OCI-LY1 (cell line): ENCODE measurements around the gene HOXB4.

Experiments
- H2AFZ ChIP-seq: fragments of 200-600 bp; sonication (generic), shearing (Covaris generic); 2 replicates; pipeline ENCODE4 v1.6.0; 2014; ENCODE audit warnings: antibody characterized with exemption, mild to moderate bottlenecking, low read length
- H3F3A ChIP-seq: fragments of 200-600 bp; sonication (generic), shearing (Covaris generic); 2 replicates; pipeline ENCODE4 v1.6.0; 2014; ENCODE audit warnings: mild to moderate bottlenecking, antibody characterized with exemption, low read length, moderate library complexity; ENCODE audit not compliant: insufficient read depth
- H3K27ac ChIP-seq: fragments of 200-600 bp; sonication (generic); 2 replicates; pipeline ENCODE4 v1.5.1; 2014; ENCODE audit warnings: low read length, mixed run types, mild to moderate bottlenecking, low read depth; ENCODE audit not compliant: poor library complexity, severe bottlenecking
- H3K27me3 ChIP-seq: fragments of 200-600 bp; sonication (generic); 2 replicates; pipeline ENCODE4 v1.6.0; 2014; ENCODE audit warnings: antibody characterized with exemption, mild to moderate bottlenecking, low read length, moderate library complexity; ENCODE audit not compliant: insufficient read depth
- H3K36me3 ChIP-seq: fragments of 200-600 bp; sonication (generic); 2 replicates; pipeline ENCODE4 v1.6.1; 2014; ENCODE audit warnings: mild to moderate bottlenecking, antibody characterized with exemption, low read length, moderate library complexity, mixed read lengths; ENCODE audit not compliant: insufficient read depth
- H3K4me1 ChIP-seq: fragments of 200-600 bp; sonication (generic); 2 replicates; pipeline ENCODE4 v1.5.1; 2014; ENCODE audit warnings: mild to moderate bottlenecking, low read length, moderate library complexity; ENCODE audit not compliant: insufficient read depth, severe bottlenecking
- H3K4me2 ChIP-seq: fragments of 200-600 bp; sonication (generic), shearing (Covaris generic); 2 replicates; pipeline ENCODE4 v1.6.1; 2014; ENCODE audit warnings: low read length
- H3K4me3 ChIP-seq: fragments of 200-600 bp; sonication (generic); 2 replicates; pipeline ENCODE4 v1.5.1; 2014; ENCODE audit warnings: low read length, low read depth, mild to moderate bottlenecking, mixed read lengths; ENCODE audit not compliant: poor library complexity, severe bottlenecking
- H3K79me2 ChIP-seq: fragments of 200-600 bp; shearing (Covaris generic); 2 replicates; pipeline ENCODE4 v1.6.1; 2016; ENCODE audit warnings: mixed run types, low read length, mixed read lengths; ENCODE audit not compliant: insufficient read depth
- H3K9ac ChIP-seq: fragments of 200-600 bp; sonication (generic), shearing (Covaris generic); 2 replicates; pipeline ENCODE4 v1.6.1; 2014; ENCODE audit warnings: mild to moderate bottlenecking, low read length, mixed read lengths
- H3K9me2 ChIP-seq: fragments of 200-600 bp; sonication (generic), shearing (Covaris generic); 2 replicates; pipeline ENCODE4 v1.6.1; 2014; ENCODE audit warnings: low read depth, mild to moderate bottlenecking, low read length, mixed read lengths
- H3K9me3 ChIP-seq: fragments of 200-600 bp; shearing (Covaris generic); 2 replicates; pipeline ENCODE4 v1.6.1; 2014; ENCODE audit warnings: low read length, mixed read lengths
- H4K20me1 ChIP-seq: fragments of 200-600 bp; sonication (generic), shearing (Covaris generic); 2 replicates; pipeline ENCODE4 v1.6.0; 2016; ENCODE audit warnings: mild to moderate bottlenecking, low read length; ENCODE audit not compliant: insufficient read depth
- EZH2 ChIP-seq: fragments of 200-600 bp; sonication (generic), shearing (Covaris generic); IDR thresholded peaks from 2 replicates; pipeline ENCODE4 v1.8.0; 2017; ENCODE audit warnings: borderline replicate concordance, mixed run types, mild to moderate bottlenecking, antibody characterized with exemption, low read length, moderate library complexity, mixed read lengths
- TF ChIP-seq, protein P1 (sequence below): fragments of 200-600 bp; sonication (generic), shearing (Covaris generic); IDR thresholded peaks from 2 replicates; pipeline ENCODE4 v1.5.1; 2017; ENCODE audit warnings: mild to moderate bottlenecking, antibody characterized with exemption, low read length, moderate library complexity, mixed read lengths

HOXB4 gene

DNA sequence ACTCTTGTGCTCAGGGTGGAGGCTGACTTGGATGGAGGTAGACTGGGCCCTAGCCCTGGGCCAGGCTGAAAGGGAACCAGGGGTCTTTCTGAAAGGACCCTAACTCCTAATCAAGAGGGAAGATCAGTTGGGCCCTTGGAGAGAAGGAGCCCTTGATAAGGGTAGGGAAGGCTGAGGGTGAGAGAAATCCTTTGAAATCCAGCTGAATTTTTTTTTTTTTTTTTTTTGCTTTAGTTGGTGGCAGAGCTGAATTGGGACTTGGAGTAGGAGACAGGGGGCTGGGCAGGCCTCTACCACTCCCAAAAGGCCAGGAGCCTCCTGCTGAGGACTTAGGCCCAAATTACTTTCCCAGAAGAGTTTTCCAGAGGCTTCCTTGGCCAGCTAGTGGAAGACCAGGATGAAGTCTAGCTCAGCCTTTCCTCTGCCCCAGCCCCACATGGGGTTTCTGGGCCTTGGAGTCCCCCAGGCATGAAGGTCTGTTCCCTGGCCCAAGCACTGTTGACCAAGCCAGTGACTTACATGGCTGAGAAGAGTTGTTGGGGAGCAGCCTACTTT lies 12.5 kb upstream of the HOXB4 start:
- H3K4me3 ChIP-seq: no peak overlapping the region
- no peak overlapping the region for H3K9ac ChIP-seq
- H3K27ac ChIP-seq: no peak overlapping the region
- H3K4me1 ChIP-seq: peaks cover 4% of the 10 kb centered on the region
- no peaks in the 10 kb centered on the region for H4K20me1 ChIP-seq
- no peaks in the 10 kb centered on the region for H3F3A ChIP-seq
- no peaks in the 10 kb centered on the region for H3K27me3 ChIP-seq
- H2AFZ ChIP-seq: no peak overlapping the region
- H3K36me3 ChIP-seq: no peaks in the 10 kb centered on the region
- no peak overlapping the region for H3K4me2 ChIP-seq
- no peaks in the 10 kb centered on the region for H3K9me3 ChIP-seq
- no peaks in the 10 kb centered on the region for H3K9me2 ChIP-seq
- TF ChIP-seq, protein P1, sequence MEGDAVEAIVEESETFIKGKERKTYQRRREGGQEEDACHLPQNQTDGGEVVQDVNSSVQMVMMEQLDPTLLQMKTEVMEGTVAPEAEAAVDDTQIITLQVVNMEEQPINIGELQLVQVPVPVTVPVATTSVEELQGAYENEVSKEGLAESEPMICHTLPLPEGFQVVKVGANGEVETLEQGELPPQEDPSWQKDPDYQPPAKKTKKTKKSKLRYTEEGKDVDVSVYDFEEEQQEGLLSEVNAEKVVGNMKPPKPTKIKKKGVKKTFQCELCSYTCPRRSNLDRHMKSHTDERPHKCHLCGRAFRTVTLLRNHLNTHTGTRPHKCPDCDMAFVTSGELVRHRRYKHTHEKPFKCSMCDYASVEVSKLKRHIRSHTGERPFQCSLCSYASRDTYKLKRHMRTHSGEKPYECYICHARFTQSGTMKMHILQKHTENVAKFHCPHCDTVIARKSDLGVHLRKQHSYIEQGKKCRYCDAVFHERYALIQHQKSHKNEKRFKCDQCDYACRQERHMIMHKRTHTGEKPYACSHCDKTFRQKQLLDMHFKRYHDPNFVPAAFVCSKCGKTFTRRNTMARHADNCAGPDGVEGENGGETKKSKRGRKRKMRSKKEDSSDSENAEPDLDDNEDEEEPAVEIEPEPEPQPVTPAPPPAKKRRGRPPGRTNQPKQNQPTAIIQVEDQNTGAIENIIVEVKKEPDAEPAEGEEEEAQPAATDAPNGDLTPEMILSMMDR: no peak
- no peak for TF ChIP-seq EZH2
- H3K79me2 ChIP-seq: no peaks in the 10 kb centered on the region

DNA sequence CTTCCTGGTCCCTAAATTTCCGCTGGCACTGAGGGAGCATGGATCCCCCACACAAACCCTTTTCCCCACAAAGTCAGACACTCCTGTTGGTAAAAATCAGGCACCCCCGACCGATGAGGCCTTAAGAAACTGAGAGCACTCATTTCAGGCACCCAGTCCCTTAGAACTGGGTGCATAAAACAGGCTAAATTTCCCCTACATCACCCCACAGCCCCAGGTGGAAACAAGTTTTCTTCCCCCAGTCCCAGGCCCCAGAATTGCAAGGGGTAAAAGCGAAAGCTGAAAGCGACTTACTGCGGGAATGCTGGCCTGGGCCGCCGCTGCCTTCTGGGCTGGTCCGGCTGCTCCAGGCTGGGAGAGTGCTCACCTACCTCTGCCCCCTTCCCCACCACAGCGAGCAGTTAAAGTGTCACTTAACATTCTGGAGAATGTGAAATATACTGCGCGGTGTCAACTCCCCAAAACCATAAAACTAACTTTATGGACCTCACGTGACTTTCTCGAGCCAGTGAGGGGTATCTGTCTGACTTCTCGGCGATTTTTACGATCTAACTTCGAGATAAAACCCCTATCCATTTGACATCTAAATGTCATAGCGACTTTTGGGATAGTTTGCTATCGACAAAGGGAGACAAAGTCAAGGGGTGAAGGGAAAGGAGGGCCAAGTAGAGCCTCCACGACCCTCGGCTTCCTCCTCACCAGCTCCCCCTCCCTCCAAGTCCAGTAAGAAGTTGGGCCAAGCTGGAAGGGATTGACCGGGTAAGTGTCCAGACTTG lies 11.9 kb upstream of the HOXB4 start, which contains the start of gene HOXB3:
TSS of gene HOXB3 (minus strand) at position 411 of the 776 bp plus-strand sequence. CDS start 37,767 bp downstream, outside the sequence.
- no peaks in the 10 kb centered on the region for H4K20me1 ChIP-seq
- no peak within 1 kb of the TSS for H3K4me3 ChIP-seq
- no peak within 1 kb of the TSS for H2AFZ ChIP-seq
- peaks cover 7% of the 10 kb centered on the region for H3K4me1 ChIP-seq
- H3K27ac ChIP-seq: no peak within 1 kb of the TSS
- no peak within 1 kb of the TSS for H3K9ac ChIP-seq
- H3K9me2 ChIP-seq: no peaks in the 10 kb centered on the region
- no peak within 1 kb of the TSS for H3K4me2 ChIP-seq
- H3K27me3 ChIP-seq: no peaks in the 10 kb centered on the region
- no peaks in the 10 kb centered on the region for H3K79me2 ChIP-seq
- H3K36me3 ChIP-seq: no peaks in the 10 kb centered on the region
- H3F3A ChIP-seq: no peaks in the 10 kb centered on the region
- TF ChIP-seq EZH2: no peak
- no peaks in the 10 kb centered on the region for H3K9me3 ChIP-seq

DNA sequence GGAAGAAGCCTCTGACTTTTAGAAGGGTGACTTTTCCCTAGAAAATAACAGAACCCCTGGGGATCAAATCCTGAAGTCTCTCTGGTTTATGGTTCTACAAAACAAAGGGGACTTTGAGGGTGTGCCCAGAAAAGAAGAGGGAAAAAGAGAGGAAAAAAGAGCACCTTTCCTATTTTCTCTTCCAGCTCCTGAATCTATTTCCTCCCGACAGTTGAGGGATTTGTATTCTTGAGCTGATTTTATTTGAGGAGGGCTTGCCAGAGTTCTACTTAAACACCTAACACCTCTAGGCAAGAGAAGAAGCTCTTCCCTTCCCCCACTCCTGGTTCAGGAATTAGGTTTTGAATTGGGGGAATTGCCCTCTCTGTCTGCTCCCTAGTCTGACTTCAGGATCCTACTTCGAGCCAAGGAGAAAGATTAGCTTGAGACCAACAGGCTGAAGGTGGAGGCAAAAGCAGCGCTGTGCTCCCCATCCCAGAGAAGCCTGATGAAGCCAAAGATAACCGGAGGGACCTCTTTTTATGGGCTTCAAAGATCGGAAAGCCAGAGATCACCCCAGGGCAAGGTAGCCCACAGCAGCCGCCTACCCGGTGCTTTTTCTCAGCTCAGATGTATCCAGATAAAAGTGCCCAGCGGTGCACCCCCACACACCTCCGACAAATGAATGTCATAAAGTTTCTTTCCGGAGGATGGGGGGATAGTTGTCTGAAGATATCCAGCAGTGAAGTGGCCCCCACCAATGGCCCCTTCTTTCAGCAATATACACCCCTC lies 11.1 kb upstream of the HOXB4 start:
- Histone ChIP-seq H3K36me3 (no peaks in the 10 kb centered on the region), H3K4me1 (peaks cover 7% of the 10 kb centered on the region), H2AFZ (no peak overlapping the region), H3K9ac (no peak overlapping the region), H3F3A (no peaks in the 10 kb centered on the region), H3K27ac (no peak overlapping the region), H3K9me3 (no peaks in the 10 kb centered on the region), H3K4me3 (no peak overlapping the region), H3K27me3 (no peaks in the 10 kb centered on the region), H3K9me2 (no peaks in the 10 kb centered on the region), H3K4me2 (no peak overlapping the region), H3K79me2 (no peaks in the 10 kb centered on the region), H4K20me1 (no peaks in the 10 kb centered on the region)
- no peak for TF ChIP-seq EZH2
- TF ChIP-seq, protein P1: no peak
